Upper lobe of left lung (tissue), 4 donors: Measurements from ENCODE around the gene STH.

Experiments
- EP300 ChIP-seq, 4 donors: sonication (generic); formaldehyde crosslinking; IDR thresholded peaks; one replicate each; pipeline ENCODE4 v1.5.1; 2017; ENCODE audit warnings: antibody characterized with exemption in 4 of 4, control low read depth in 2 of 4
- POLR2A ChIP-seq, 4 donors: fragments of 450-650 bp; IDR thresholded peaks; one replicate each; pipeline ENCODE4 v1.5.1; 2016 to 2017; ENCODE audit warnings: antibody characterized with exemption in 4 of 4, mild to moderate bottlenecking in 2 of 4
- TF ChIP-seq, protein P1 (sequence below), 6 experiments: fragments of 450-650 bp in 4 of 6; fragments of 200-600 bp in 2 of 6; sonication (generic) in 2 of 6; IDR thresholded peaks; one replicate each; pipeline ENCODE4 v1.5.1; 2016 to 2019; ENCODE audit warnings: antibody characterized with exemption in 6 of 6

DNA sequence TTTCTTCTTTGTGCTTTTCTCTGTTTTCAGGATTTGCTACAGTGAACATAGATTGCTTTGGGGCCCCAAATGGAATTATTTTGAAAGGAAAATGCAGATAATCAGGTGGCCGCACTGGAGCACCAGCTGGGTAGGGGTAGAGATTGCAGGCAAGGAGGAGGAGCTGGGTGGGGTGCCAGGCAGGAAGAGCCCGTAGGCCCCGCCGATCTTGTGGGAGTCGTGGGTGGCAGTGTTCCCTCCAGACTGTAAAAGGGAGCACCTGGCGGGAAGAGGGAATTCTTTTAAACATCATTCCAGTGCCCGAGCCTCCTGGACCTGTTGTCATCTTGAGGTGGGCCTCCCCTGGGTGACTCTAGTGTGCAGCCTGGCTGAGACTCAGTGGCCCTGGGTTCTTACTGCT, 1.2 kb downstream of the STH start:
- TF ChIP-seq, protein P1, sequence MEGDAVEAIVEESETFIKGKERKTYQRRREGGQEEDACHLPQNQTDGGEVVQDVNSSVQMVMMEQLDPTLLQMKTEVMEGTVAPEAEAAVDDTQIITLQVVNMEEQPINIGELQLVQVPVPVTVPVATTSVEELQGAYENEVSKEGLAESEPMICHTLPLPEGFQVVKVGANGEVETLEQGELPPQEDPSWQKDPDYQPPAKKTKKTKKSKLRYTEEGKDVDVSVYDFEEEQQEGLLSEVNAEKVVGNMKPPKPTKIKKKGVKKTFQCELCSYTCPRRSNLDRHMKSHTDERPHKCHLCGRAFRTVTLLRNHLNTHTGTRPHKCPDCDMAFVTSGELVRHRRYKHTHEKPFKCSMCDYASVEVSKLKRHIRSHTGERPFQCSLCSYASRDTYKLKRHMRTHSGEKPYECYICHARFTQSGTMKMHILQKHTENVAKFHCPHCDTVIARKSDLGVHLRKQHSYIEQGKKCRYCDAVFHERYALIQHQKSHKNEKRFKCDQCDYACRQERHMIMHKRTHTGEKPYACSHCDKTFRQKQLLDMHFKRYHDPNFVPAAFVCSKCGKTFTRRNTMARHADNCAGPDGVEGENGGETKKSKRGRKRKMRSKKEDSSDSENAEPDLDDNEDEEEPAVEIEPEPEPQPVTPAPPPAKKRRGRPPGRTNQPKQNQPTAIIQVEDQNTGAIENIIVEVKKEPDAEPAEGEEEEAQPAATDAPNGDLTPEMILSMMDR (IDR thresholded peaks at IDR 0.05), result no peak
- TF ChIP-seq POLR2A (IDR thresholded peaks at IDR 0.05), result no peak
- no peak for TF ChIP-seq EP300 (IDR thresholded peaks at IDR 0.05)
